Peyer's patch (tissue), 4 donors: ENCODE measurements around the gene FEZ2. TPM values are rescaled to one million over a fixed set of nuclear protein-coding genes. Genes with fewer than 3 reads are reported as not detected.
A peak's percentile ranks its signal among the peaks of the same experiment; 100 is the strongest.

Experiments used
- DNase-seq, 3 donors: peaks; one replicate each; pipeline ENCODE4 v3.0.0-alpha.2; 2017 to 2019
- H3K27ac ChIP-seq, 4 donors: fragments of 200-600 bp; sonication (generic); one replicate each; pipeline ENCODE4 v1.5.1; 2016 to 2019
- H3K27me3 ChIP-seq, 2 donors: fragments of 200-600 bp; sonication (generic); one replicate each; pipeline ENCODE4 v1.5.1; 2019
- H3K36me3 ChIP-seq, 3 donors: fragments of 200-600 bp; sonication (generic); one replicate each; pipeline ENCODE4 v1.5.1; 2016 to 2019
- H3K4me1 ChIP-seq, 4 donors: fragments of 200-600 bp; sonication (generic); one replicate each; pipeline ENCODE4 v1.5.1; 2016 to 2019
- H3K4me3 ChIP-seq, 4 donors: fragments of 200-600 bp; sonication (generic); 1 replicate in 3 of 4; 2 replicates in 1 of 4; pipeline ENCODE4 v1.5.1; 2016 to 2019; ENCODE audit warnings: mild to moderate bottlenecking in 1 of 4
- H3K9me3 ChIP-seq, 4 donors: fragments of 200-600 bp; sonication (generic); one replicate each; pipeline ENCODE4 v1.5.1; 2016 to 2019; ENCODE audit warnings: mild to moderate bottlenecking in 1 of 4
- CTCF ChIP-seq, 6 experiments: fragments of 450-650 bp in 4 of 6; fragments of 200-600 bp in 2 of 6; sonication (generic) in 1 of 6; IDR thresholded peaks; one replicate each; pipeline ENCODE4 v1.5.1; 2017 to 2019; ENCODE audit warnings: antibody characterized with exemption in 6 of 6, mild to moderate bottlenecking in 3 of 6, moderate library complexity in 1 of 6
- POLR2A ChIP-seq, 2 donors: fragments of 450-650 bp; IDR thresholded peaks; one replicate each; pipeline ENCODE4 v1.5.1; 2017; ENCODE audit warnings: antibody characterized with exemption in 2 of 2, mild to moderate bottlenecking in 2 of 2, moderate library complexity in 2 of 2
- total RNA-seq, 4 donors: library from RNA; depleted of rRNA; stranded (reverse); fragments of >200 nt; gene quantifications; one replicate each; pipeline ENCODE4 v1.1.0, GENCODE V29; 2016

FEZ2 gene
- total RNA-seq, 4 donors from 2014 or later = 53.4 to 97.4 (median 64.4) TPM

- no peak for DNase-seq
- no peak for TF ChIP-seq POLR2A (IDR thresholded peaks at IDR 0.05)
- no peak for TF ChIP-seq CTCF (IDR thresholded peaks at IDR 0.05)
- Histone ChIP-seq H3K36me3 (peaks cover 0 to 20% (median 0%) of the 10 kb centered on the region in 3 donors), H3K4me3 (no peak overlapping the region), H3K27ac (no peak overlapping the region), H3K4me1 (no peaks in the 10 kb centered on the region), H3K9me3 (no peaks in the 10 kb centered on the region), H3K27me3 (no peaks in the 10 kb centered on the region)
These were observed 61.2 kb downstream of the FEZ2 start for GRCh38 chr2:36536776-36537175.

GRCh38 chr2:36535099-36535498, 62.9 kb downstream of the FEZ2 start:
- no peak overlapping the region for H3K4me3 ChIP-seq
- H3K27ac ChIP-seq = no peak overlapping the region
- H3K27me3 ChIP-seq = no peaks in the 10 kb centered on the region
- peaks cover 0 to 20% (median 0%) of the 10 kb centered on the region in 3 donors for H3K36me3 ChIP-seq
- DNase-seq = no peak
- no peaks in the 10 kb centered on the region for H3K9me3 ChIP-seq
- TF ChIP-seq CTCF (IDR thresholded peaks at IDR 0.05) (no peak), POLR2A (IDR thresholded peaks at IDR 0.05) (no peak)
- H3K4me1 ChIP-seq = no peaks in the 10 kb centered on the region

- Histone ChIP-seq H3K36me3 (peaks cover 0 to 20% (median 0%) of the 10 kb centered on the region in 3 donors), H3K27ac (no peak overlapping the region), H3K4me1 (no peaks in the 10 kb centered on the region), H3K27me3 (no peaks in the 10 kb centered on the region), H3K9me3 (no peaks in the 10 kb centered on the region), H3K4me3 (no peak overlapping the region)
- TF ChIP-seq CTCF (IDR thresholded peaks at IDR 0.05) (no peak), POLR2A (IDR thresholded peaks at IDR 0.05) (no peak)
- DNase-seq = no peak
These were observed 63.6 kb downstream of the FEZ2 start for GRCh38 chr2:36534275-36534799.

- DNase-seq = no peak
These were observed 67.0 kb downstream of the FEZ2 start for GRCh38 chr2:36530983-36531354.

GRCh38 chr2:36530178-36530982, 67.6 kb downstream of the FEZ2 start:
- no peak overlapping the region for H3K27ac ChIP-seq
- H3K4me3 ChIP-seq = no peak overlapping the region
- DNase-seq = no peak
- TF ChIP-seq CTCF (IDR thresholded peaks at IDR 0.05) (no peak), POLR2A (IDR thresholded peaks at IDR 0.05) (no peak)
- peaks cover 0 to 8% (median 0%) of the 10 kb centered on the region in 3 donors for H3K36me3 ChIP-seq
- H3K4me1 ChIP-seq = no peaks in the 10 kb centered on the region
- H3K27me3 ChIP-seq = no peaks in the 10 kb centered on the region
- H3K9me3 ChIP-seq = no peaks in the 10 kb centered on the region

More at GRCh38 chr2:36530983-36531354, 67.0 kb downstream of the FEZ2 start:
- Histone ChIP-seq H3K9me3 (no peaks in the 10 kb centered on the region), H3K4me1 (no peaks in the 10 kb centered on the region), H3K36me3 (peaks cover 0 to 9% (median 0%) of the 10 kb centered on the region in 3 donors), H3K4me3 (no peak overlapping the region), H3K27me3 (no peaks in the 10 kb centered on the region), H3K27ac (no peak overlapping the region)
- no peak for TF ChIP-seq POLR2A (IDR thresholded peaks at IDR 0.05)
- TF ChIP-seq CTCF (IDR thresholded peaks at IDR 0.05) = peak in 1 of 6 experiments; percentile 4
